ENCODE measurements around the gene TARDBP. TPM values are rescaled to one million over a fixed set of nuclear protein-coding genes. Genes with fewer than 3 reads are reported as not detected.
A peak's percentile ranks its signal among the peaks of the same experiment; 100 is the strongest.

TARDBP gene
- total and polyA plus RNA-seq, 9 of the 15 experiments (the other 6 are each of a cell fraction or from before 2014, with no cell fraction given), result 122 to 515 (median 243) TPM

- 0 out of 2 replicates have a peak, but pooled peaks have one; percentile 59 for TF ChIP-seq POLR2AphosphoS5 (IDR thresholded peaks at IDR 0.05; ENCODE audit: control insufficient read depth, insufficient read depth, low read depth, low read length)
- no peak for TF ChIP-seq ATF1 (CRISPR knock-in tag; IDR thresholded peaks at IDR 0.05)
- peak; percentile 77 for TF ChIP-seq ATF1 (tag; IDR thresholded peaks at IDR 0.05)
- no peak for TF ChIP-seq FUS (optimal IDR thresholded peaks at IDR 0.05; ENCODE audit: low read depth, low read length)
- TF ChIP-seq L3MBTL2 (IDR thresholded peaks at IDR 0.05), result peak; percentile 85
- TF ChIP-seq REST (IDR thresholded peaks at IDR 0.05; ENCODE audit: borderline replicate concordance), result peak; percentile 88
- TF ChIP-seq REST (CRISPR knock-in tag; IDR thresholded peaks at IDR 0.05; ENCODE audit: low read depth), result peak; percentile 68
- TF ChIP-seq CXXC5 (CRISPR knock-in tag; IDR thresholded peaks at IDR 0.05), result peak; percentile 93
- peak; percentile 60 for TF ChIP-seq ZBTB7A (IDR thresholded peaks at IDR 0.05; ENCODE audit: borderline replicate concordance, control insufficient read depth, low read depth, low read length)
- TF ChIP-seq ZNF592 (IDR thresholded peaks at IDR 0.05), result peak; percentile 58
- TF ChIP-seq ZNF197 (CRISPR knock-in tag; IDR thresholded peaks at IDR 0.05; ENCODE audit: low read depth), result no peak
- TF ChIP-seq CAMTA2 (CRISPR knock-in tag; conservative IDR thresholded peaks at IDR 0.05), result 0 out of 2 replicates have a peak, but pooled peaks have one; percentile 7
- peak; percentile 46; the same call in 1 of the 2 replicates for TF ChIP-seq TOE1 (IDR thresholded peaks at IDR 0.05; ENCODE audit: borderline replicate concordance)
- TF ChIP-seq TOE1 (CRISPR knock-in tag; IDR thresholded peaks at IDR 0.05; ENCODE audit: borderline replicate concordance, low read depth), result no peak
- TF ChIP-seq CREB1 (IDR thresholded peaks at IDR 0.05), result peak; percentile 55
- no peak for TF ChIP-seq CREB1 (CRISPR knock-in tag; IDR thresholded peaks at IDR 0.05)
- peak; percentile 62 for TF ChIP-seq NCOA6 (IDR thresholded peaks at IDR 0.05)
Observed at GRCh38 chr1:11059968-11060830, 47.7 kb downstream of the TARDBP start, which contains the start of gene SRM (continued).

All from K562 (cell line).